ENCODE measurements around the gene ADD2. TPM values are rescaled to one million over a fixed set of nuclear protein-coding genes. Genes with fewer than 3 reads are reported as not detected.
"Not testable (repeated sequence)": the region's sequence is repeated elsewhere in the genome, so short reads cannot be mapped to it uniquely, and the experiment has no call there.

The ADD2 gene
- total RNA-seq, 1 experiment from 2014 or later: 0.23 TPM

DNA sequence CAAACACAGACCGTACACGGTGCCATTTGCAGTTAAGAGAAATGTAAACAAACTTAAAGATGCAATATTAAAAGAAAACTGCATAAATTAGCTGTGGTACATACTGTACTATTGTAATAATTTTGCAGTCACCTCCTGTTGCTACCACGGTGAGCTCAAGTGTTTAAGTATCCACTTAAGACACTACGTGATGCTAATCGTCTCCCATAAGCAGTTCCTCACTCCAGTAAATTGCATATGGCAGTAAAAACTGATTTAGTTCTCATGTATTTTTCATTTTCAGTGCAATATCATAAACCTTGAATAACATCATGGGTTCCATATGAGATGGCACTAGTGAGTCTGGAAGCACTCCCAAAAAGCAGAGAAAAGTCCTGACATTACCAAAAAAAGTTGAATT lies 38.0 kb upstream of the ADD2 start:
- Mint-ChIP-seq H3K27ac (ENCODE audit: low read depth, unreplicated experiment) (no peak overlapping the region), H3K4me3 (ENCODE audit: unreplicated experiment) (no peak overlapping the region), H3K27me3 (ENCODE audit: insufficient read depth, unreplicated experiment) (peaks cover 41% of the 10 kb centered on the region), H3K4me1 (ENCODE audit: insufficient read depth, unreplicated experiment) (no peaks in the 10 kb centered on the region), H3K9me3 (ENCODE audit: unreplicated experiment) (no peaks in the 10 kb centered on the region), H3K36me3 (ENCODE audit: insufficient read depth, unreplicated experiment) (no peaks in the 10 kb centered on the region)
- ChIA-PET POLR2A (no interaction called here), CTCF (interaction anchor here (0.6 kb wide), 1 partner anchor 9 kb away, joined by 4 read pairs; no protein-coding TSS in a partner anchor)
- no TSS peak for BruUV-seq (replicated peaks)
- intact Hi-C loops (cut with micrococcal nuclease): no loop called here
- TF ChIP-seq, protein P1, sequence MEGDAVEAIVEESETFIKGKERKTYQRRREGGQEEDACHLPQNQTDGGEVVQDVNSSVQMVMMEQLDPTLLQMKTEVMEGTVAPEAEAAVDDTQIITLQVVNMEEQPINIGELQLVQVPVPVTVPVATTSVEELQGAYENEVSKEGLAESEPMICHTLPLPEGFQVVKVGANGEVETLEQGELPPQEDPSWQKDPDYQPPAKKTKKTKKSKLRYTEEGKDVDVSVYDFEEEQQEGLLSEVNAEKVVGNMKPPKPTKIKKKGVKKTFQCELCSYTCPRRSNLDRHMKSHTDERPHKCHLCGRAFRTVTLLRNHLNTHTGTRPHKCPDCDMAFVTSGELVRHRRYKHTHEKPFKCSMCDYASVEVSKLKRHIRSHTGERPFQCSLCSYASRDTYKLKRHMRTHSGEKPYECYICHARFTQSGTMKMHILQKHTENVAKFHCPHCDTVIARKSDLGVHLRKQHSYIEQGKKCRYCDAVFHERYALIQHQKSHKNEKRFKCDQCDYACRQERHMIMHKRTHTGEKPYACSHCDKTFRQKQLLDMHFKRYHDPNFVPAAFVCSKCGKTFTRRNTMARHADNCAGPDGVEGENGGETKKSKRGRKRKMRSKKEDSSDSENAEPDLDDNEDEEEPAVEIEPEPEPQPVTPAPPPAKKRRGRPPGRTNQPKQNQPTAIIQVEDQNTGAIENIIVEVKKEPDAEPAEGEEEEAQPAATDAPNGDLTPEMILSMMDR (IDR thresholded peaks at IDR 0.05; ENCODE audit: unreplicated experiment): no peak
- DNase-seq (ENCODE audit: unreplicated experiment): no peak

GRCh38 chr2:70801607-70802263 lies 33.7 kb upstream of the ADD2 start:
- TF ChIP-seq, protein P1 (IDR thresholded peaks at IDR 0.05; ENCODE audit: unreplicated experiment): no peak
- no peak for DNase-seq (ENCODE audit: unreplicated experiment)

GRCh38 chr2:70799706-70800105 lies 31.7 kb upstream of the ADD2 start:
- Mint-ChIP-seq H3K36me3 (ENCODE audit: insufficient read depth, unreplicated experiment) (no peaks in the 10 kb centered on the region), H3K4me1 (ENCODE audit: insufficient read depth, unreplicated experiment) (no peaks in the 10 kb centered on the region), H3K9me3 (ENCODE audit: unreplicated experiment) (peaks cover 10% of the 10 kb centered on the region), H3K27ac (ENCODE audit: low read depth, unreplicated experiment) (no peak overlapping the region), H3K27me3 (ENCODE audit: insufficient read depth, unreplicated experiment) (peaks cover 34% of the 10 kb centered on the region), H3K4me3 (ENCODE audit: unreplicated experiment) (no peak overlapping the region)
- TF ChIP-seq, protein P1 (IDR thresholded peaks at IDR 0.05; ENCODE audit: unreplicated experiment): no peak
- DNase-seq (ENCODE audit: unreplicated experiment): no peak
- BruUV-seq (replicated peaks): no TSS peak
- intact Hi-C loops (cut with micrococcal nuclease): no loop called here
- ChIA-PET POLR2A (no interaction called here), CTCF (interaction anchor here (1.0 kb wide), 1 partner anchor 477 kb away, joined by 3 read pairs; no protein-coding TSS in a partner anchor)

More at GRCh38 chr2:70801607-70802263, 33.7 kb upstream of the ADD2 start:
- no peaks in the 10 kb centered on the region for H3K4me1 Mint-ChIP-seq (ENCODE audit: insufficient read depth, unreplicated experiment)
- H3K9me3 Mint-ChIP-seq (ENCODE audit: unreplicated experiment): peaks cover 10% of the 10 kb centered on the region
- no peaks in the 10 kb centered on the region for H3K36me3 Mint-ChIP-seq (ENCODE audit: insufficient read depth, unreplicated experiment)
- ChIA-PET POLR2A (interaction anchor here (0.6 kb wide), 1 partner anchor 97 kb away, joined by 3 read pairs; no protein-coding TSS in a partner anchor), CTCF (no interaction called here)
- intact Hi-C loops (cut with micrococcal nuclease): no loop called here
- no peak overlapping the region for H3K4me3 Mint-ChIP-seq (ENCODE audit: unreplicated experiment)
- BruUV-seq (replicated peaks): no TSS peak
- no peak overlapping the region for H3K27ac Mint-ChIP-seq (ENCODE audit: low read depth, unreplicated experiment)
- peaks cover 35% of the 10 kb centered on the region for H3K27me3 Mint-ChIP-seq (ENCODE audit: insufficient read depth, unreplicated experiment)

- peaks cover 50% of the 10 kb centered on the region for H3K27me3 Mint-ChIP-seq (ENCODE audit: insufficient read depth, unreplicated experiment)
- DNase-seq (ENCODE audit: unreplicated experiment); POLR2A ChIA-PET; H3K4me1 Mint-ChIP-seq (ENCODE audit: insufficient read depth, unreplicated experiment); H3K36me3 Mint-ChIP-seq (ENCODE audit: insufficient read depth, unreplicated experiment); BruUV-seq (replicated peaks); intact Hi-C loops (cut with micrococcal nuclease); H3K27ac Mint-ChIP-seq (ENCODE audit: low read depth, unreplicated experiment); H3K9me3 Mint-ChIP-seq (ENCODE audit: unreplicated experiment); H3K4me3 Mint-ChIP-seq (ENCODE audit: unreplicated experiment): not testable (repeated sequence)
- CTCF ChIA-PET: interaction anchor here (0.5 to 1.2 kb wide), 4 partner anchors 9 to 163 kb away, joined by 3 to 7 read pairs (median 4); no protein-coding TSS in a partner anchor
Observed at GRCh38 chr2:70797996-70798395, 30.0 kb upstream of the ADD2 start.
